Heart right ventricle (tissue), 16 donors: ENCODE results near the gene AIP. TPM values are rescaled to one million over a fixed set of nuclear protein-coding genes. Genes with fewer than 3 reads are reported as not detected.

Experiments
- ATAC-seq, 8 donors: fragments of 200-7000 bp; cut with Tn5 transposase; one replicate each; pipeline ENCODE4 v1.9.1; 2020; ENCODE audit warnings: mild to moderate bottlenecking in 8 of 8, moderate library complexity in 8 of 8, moderate number of reproducible peaks in 1 of 8
- DNase-seq, 2 donors: peaks; one replicate each; pipeline ENCODE4 v3.0.0-alpha.2; 2020
- H3K27ac ChIP-seq, 10 donors: fragments of 200-600 bp; sonication (generic) in 2 of 10; one replicate each; pipeline versions ENCODE4 v1.5.0 to v1.8.0; 2020 to 2022; ENCODE audit warnings: mild to moderate bottlenecking in 3 of 10
- H3K27me3 ChIP-seq, 7 donors: fragments of 200-600 bp; one replicate each; pipeline ENCODE4 v1.8.0; 2021 to 2022; ENCODE audit warnings: mild to moderate bottlenecking in 2 of 7
- H3K36me3 ChIP-seq, 9 donors: fragments of 200-600 bp; sonication (generic) in 1 of 9; one replicate each; pipeline versions ENCODE4 v1.5.0 to v1.8.0; 2020 to 2022; ENCODE audit warnings: mild to moderate bottlenecking in 2 of 9
- H3K4me1 ChIP-seq, 9 donors: fragments of 200-600 bp; sonication (generic) in 1 of 9; one replicate each; pipeline versions ENCODE4 v1.5.0 to v1.8.0; 2020 to 2022; ENCODE audit warnings: mild to moderate bottlenecking in 4 of 9
- H3K4me3 ChIP-seq, 10 donors: fragments of 200-600 bp; sonication (generic) in 2 of 10; one replicate each; pipeline versions ENCODE4 v1.5.0 to v1.8.0; 2020 to 2022; ENCODE audit warnings: mild to moderate bottlenecking in 7 of 10, moderate library complexity in 2 of 10
- H3K9me3 ChIP-seq, 11 donors: fragments of 200-600 bp in 10 of 11; sonication (generic) in 2 of 11; one replicate each; pipeline versions ENCODE4 v1.5.0 to v1.8.0; 2013 to 2022; ENCODE audit warnings: mild to moderate bottlenecking in 2 of 11, control low read depth in 1 of 11, moderate library complexity in 1 of 11
- WGBS, 2 donors: extraction: QIAGEN DNeasy Blood & Tissue Kit; methylation state at CpG; one replicate each; pipeline ENCODE4 v1.1.7; 2013; ENCODE audit warnings: inconsistent platforms in 1 of 2; 5-methylcytosine and 5-hydroxymethylcytosine counted together
- intact Hi-C, 10 donors: fragments of 100-400 bp; cut with DNase I; formaldehyde crosslinking; loops; one replicate each; pipeline versions ENCODE4 v1.11.1 to v1.14.2; 2022
- polyA plus RNA-seq, 2 donors: library from polyadenylated mRNA; stranded (reverse); fragments of 200-250 nt; gene quantifications; one replicate each; pipeline ENCODE4 v1.2.3, GENCODE V29; 2013
- total RNA-seq, 10 donors: library from RNA; stranded (reverse); fragmentation: NEBNext Ultra II Directional in 3 of 10; extraction: Animal tissue kit (Norgen Biotek cat#: 25700) in 3 of 10; gene quantifications; one replicate each; pipeline versions ENCODE4 v1.2.1 to v1.2.4, GENCODE V29; 2021 to 2023
- TF ChIP-seq, protein P1 (sequence below), 9 donors: fragments of 200-600 bp; sonication (generic) in 2 of 9; IDR thresholded peaks; one replicate each; pipeline versions ENCODE4 v1.5.0 to v1.8.0; 2021 to 2022; ENCODE audit warnings: antibody characterized with exemption in 9 of 9, mild to moderate bottlenecking in 5 of 9, moderate library complexity in 1 of 9
- donor health status: Arrhythmogenic right ventricular cardiomyopathy.
- donor health status: ischemic (EF 13 %, LVEDD 7.1; RV severe dilation, severe dysfunction).
- donor health status: healthy with polysubstance abuse.
- donor health status: DM: no; HTN: yes; CAD: no.
- donor health status: DM: no; HTN: no; CAD: no.
- donor health status: ischemic (EF 25% LVEDD 6.9; RV normal size, moderate dysfunction).
- donor health status: ischemic (EF 25% LVEDD 5.7; RV mildly dilated, moderate dysfunction).
- donor health status: healthy.
- donor health status: DM: yes; HTN: yes; CAD: no.
- donor health status: Ischemic cardiomyopathy.
- donor health status: ischemic (EF 35%, LVEDD 5.7; RV mildly dilated, moderate dysfunction).
- donor health status: nonischemic (EF 11% LVEDD 7.7; RV severe dilation, severe dysfunction).
- donor health status: DM: yes; HTN: yes; CAD: no.
- donor health status: PGD.
- donor health status: ischemic (EF 29% LVEDD 5.4; RV normal size, mild dysfunction).
- donor health status: nonischemic (EF 23%, LVEDD 6.1; RV moderate dilation, normal function).

Gene AIP
- total and polyA plus RNA-seq, 12 donors = 37.5 to 104 (median 52.3) TPM

GRCh38 chr11:67534070-67534679 lies 51.3 kb downstream of the AIP start:
- no peak overlapping the region for H3K4me3 ChIP-seq
- no peaks in the 10 kb centered on the region for H3K4me1 ChIP-seq
- no peak overlapping the region for H3K27ac ChIP-seq
- peaks cover 0 to 27% (median 0%) of the 10 kb centered on the region in 11 donors for H3K9me3 ChIP-seq
- H3K36me3 ChIP-seq = no peaks in the 10 kb centered on the region
- intact Hi-C loops = no loop called here
- DNase-seq (no peak), ATAC-seq (no peak)
- 35 to 38% methylated on average over 4 of the region's 4 CpGs for WGBS, 2 donors
- TF ChIP-seq, protein P1, sequence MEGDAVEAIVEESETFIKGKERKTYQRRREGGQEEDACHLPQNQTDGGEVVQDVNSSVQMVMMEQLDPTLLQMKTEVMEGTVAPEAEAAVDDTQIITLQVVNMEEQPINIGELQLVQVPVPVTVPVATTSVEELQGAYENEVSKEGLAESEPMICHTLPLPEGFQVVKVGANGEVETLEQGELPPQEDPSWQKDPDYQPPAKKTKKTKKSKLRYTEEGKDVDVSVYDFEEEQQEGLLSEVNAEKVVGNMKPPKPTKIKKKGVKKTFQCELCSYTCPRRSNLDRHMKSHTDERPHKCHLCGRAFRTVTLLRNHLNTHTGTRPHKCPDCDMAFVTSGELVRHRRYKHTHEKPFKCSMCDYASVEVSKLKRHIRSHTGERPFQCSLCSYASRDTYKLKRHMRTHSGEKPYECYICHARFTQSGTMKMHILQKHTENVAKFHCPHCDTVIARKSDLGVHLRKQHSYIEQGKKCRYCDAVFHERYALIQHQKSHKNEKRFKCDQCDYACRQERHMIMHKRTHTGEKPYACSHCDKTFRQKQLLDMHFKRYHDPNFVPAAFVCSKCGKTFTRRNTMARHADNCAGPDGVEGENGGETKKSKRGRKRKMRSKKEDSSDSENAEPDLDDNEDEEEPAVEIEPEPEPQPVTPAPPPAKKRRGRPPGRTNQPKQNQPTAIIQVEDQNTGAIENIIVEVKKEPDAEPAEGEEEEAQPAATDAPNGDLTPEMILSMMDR (IDR thresholded peaks at IDR 0.05) = no peak
- no peaks in the 10 kb centered on the region for H3K27me3 ChIP-seq

DNA sequence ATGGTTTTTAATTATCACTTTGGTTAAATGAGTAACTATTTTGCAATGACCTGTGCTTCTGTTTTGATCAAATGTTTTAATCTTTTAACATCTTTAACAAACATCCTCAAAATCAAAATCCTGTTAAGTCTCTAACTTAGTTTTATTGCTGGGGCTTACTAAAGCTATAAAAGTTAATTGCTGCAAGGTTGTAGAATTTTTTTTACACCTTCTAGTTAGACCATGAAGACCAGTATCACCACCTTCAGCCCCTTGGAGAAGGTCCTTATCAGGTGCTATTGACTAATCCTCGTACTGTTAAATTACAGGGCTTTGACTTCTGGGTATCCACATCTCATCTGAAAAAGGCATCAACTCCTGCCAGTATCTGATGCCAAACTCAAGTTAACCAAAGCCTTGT lies 52.7 kb downstream of the AIP start:
- ATAC-seq (no peak), DNase-seq (no peak)
- Histone ChIP-seq H3K27ac (no peak overlapping the region), H3K4me3 (no peak overlapping the region), H3K4me1 (no peaks in the 10 kb centered on the region), H3K36me3 (no peaks in the 10 kb centered on the region), H3K9me3 (peaks cover 0 to 27% (median 0%) of the 10 kb centered on the region in 11 donors), H3K27me3 (no peaks in the 10 kb centered on the region)
- intact Hi-C loops = no loop called here
- WGBS, 2 donors = 67 to 81% methylated on average over 1 of the region's 1 CpG
- TF ChIP-seq, protein P1 (IDR thresholded peaks at IDR 0.05) = no peak

GRCh38 chr11:67538306-67538705 lies 55.5 kb downstream of the AIP start:
- Histone ChIP-seq H3K4me1 (peaks cover 0 to 5% (median 0%) of the 10 kb centered on the region in 9 donors), H3K27me3 (no peaks in the 10 kb centered on the region), H3K9me3 (peaks cover 0 to 23% (median 0%) of the 10 kb centered on the region in 11 donors), H3K27ac (no peak overlapping the region), H3K36me3 (no peaks in the 10 kb centered on the region), H3K4me3 (no peak overlapping the region)
- WGBS, 2 donors = 69 to 75% methylated on average over 6 of the region's 6 CpGs
- TF ChIP-seq, protein P1 (IDR thresholded peaks at IDR 0.05) = no peak
- ATAC-seq = peak in 3 of 8 donors; percentile 21 to 59 (median 46)
- intact Hi-C loops = no loop called here
- DNase-seq = no peak

- TF ChIP-seq, protein P1 (IDR thresholded peaks at IDR 0.05) = no peak
- Histone ChIP-seq H3K4me1 (peaks cover 0 to 5% (median 0%) of the 10 kb centered on the region in 9 donors), H3K27ac (no peak overlapping the region), H3K36me3 (no peaks in the 10 kb centered on the region), H3K9me3 (peaks cover 0 to 17% (median 0%) of the 10 kb centered on the region in 11 donors), H3K4me3 (no peak overlapping the region), H3K27me3 (no peaks in the 10 kb centered on the region)
- 87 to 92% methylated on average over 10 of the region's 10 CpGs for WGBS, 2 donors
- ATAC-seq (no peak), DNase-seq (no peak)
- intact Hi-C loops = no loop called here
Measured at GRCh38 chr11:67538823-67539505, 56.1 kb downstream of the AIP start.
